LNCaP clone FGC (cell line): ENCODE results near the gene ASCL2.

ENCODE experiments used
- DNase-seq: peaks from one replicate; pipeline ENCODE4 v3.0.0-alpha.2; 2011; ENCODE audit warnings: low read depth
- H3K4me3 ChIP-seq: 2 replicates; pipeline ENCODE4 v1.5.1; 2011; ENCODE audit warnings: mild to moderate bottlenecking, low read depth, low read length, control low read depth
- TF ChIP-seq, protein P1 (sequence below): IDR thresholded peaks from 2 replicates; pipeline ENCODE4 v1.5.1; 2012; ENCODE audit warnings: mild to moderate bottlenecking; ENCODE audit not compliant: control insufficient read depth, insufficient read depth; ENCODE audit errors: extremely low read depth

ASCL2 gene

DNA sequence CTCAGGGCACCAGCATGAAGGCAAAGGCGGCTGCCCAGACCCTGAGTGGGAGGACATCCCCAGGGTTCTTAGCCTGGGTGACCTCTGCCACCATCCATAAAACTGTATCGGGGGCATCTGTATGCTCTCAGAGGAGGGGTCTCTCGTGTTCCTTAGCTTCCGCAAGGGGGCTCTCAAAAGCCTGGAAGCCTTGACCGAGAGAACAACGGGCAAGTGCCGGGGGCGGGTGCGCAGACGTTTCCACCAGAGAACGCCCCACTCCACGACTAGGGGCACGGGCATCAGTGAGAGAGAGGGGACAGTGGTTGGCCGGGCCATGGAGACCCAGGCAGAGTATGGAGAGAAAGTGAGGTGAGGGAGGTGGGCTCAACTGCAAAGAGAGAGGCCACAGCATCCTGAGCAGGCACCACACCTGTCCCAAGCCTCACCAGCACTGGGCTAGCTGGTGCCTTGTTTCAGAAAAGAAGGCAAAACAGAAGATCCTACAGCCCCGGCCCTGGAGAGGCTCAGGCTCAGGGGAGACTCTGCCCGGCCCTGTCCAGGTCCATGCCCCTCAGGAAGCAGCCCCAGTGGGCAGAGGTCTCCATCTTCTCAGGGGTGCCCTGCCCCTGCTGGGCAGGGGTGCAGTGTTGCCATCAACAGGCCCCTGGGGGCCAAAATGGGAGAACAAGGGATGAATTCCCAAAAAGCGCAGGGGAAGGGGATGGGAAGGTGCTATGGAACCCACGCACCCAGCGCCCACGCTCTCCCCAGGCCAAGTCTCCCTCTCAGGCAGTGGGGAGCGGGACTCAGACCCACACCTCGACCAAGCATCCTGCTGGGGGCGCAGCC, 37.3 kb upstream of the ASCL2 start:
- no peak for DNase-seq
- TF ChIP-seq, protein P1, sequence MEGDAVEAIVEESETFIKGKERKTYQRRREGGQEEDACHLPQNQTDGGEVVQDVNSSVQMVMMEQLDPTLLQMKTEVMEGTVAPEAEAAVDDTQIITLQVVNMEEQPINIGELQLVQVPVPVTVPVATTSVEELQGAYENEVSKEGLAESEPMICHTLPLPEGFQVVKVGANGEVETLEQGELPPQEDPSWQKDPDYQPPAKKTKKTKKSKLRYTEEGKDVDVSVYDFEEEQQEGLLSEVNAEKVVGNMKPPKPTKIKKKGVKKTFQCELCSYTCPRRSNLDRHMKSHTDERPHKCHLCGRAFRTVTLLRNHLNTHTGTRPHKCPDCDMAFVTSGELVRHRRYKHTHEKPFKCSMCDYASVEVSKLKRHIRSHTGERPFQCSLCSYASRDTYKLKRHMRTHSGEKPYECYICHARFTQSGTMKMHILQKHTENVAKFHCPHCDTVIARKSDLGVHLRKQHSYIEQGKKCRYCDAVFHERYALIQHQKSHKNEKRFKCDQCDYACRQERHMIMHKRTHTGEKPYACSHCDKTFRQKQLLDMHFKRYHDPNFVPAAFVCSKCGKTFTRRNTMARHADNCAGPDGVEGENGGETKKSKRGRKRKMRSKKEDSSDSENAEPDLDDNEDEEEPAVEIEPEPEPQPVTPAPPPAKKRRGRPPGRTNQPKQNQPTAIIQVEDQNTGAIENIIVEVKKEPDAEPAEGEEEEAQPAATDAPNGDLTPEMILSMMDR, result no peak
- H3K4me3 ChIP-seq, result no peak overlapping the region

DNA sequence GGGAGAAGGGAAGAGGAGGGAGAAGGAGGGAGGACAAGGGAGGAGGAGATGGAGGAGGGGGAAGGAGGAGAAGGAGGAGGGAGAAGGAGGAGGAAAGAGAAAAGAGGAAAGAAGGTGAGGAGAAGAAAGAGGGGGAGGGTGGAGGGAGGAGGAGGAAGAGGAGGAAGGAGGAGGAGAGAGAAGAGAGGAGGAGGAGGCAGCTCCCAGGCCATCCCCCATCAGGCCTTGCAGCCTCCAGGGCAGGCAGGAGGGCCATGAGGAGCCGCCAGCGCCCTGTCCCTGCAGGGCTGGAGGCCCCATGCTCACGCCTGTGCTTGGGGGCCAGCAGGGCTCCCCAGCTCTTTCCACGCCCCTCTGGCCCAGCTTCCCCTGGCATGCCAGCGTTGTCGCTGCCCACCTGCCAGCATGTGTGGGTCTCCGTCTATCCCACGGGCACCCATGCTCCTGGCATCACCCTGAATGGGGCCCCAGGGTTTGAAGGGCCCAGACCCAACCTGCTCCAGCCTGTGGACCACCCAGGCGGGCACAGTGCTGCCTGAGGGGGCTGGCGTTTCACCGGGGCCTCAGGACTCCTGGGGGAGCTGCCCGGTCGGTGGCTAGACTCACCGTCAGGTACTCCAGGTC, 36.6 kb upstream of the ASCL2 start:
- H3K4me3 ChIP-seq, result no peak overlapping the region
- DNase-seq, result no peak
- TF ChIP-seq, protein P1, result no peak

DNA sequence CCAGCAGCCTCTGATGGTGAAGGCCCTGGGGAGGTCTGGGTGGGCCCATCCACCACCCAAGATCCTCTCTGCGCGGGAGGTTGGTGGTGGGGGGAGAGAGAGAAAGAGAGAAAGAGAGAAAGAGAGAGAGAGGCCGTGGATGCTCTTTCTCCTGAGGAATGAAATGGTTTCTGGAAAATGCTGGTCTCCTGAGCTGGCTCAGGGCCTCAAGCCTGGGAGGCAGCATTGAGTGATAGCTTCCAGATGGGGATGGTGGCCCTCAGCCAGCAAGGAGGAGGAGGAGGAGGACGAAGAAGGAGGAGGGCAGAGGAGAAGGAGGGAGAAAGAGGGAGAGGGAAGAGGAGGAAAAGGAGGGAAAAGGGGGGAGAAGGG, 36.0 kb upstream of the ASCL2 start:
- no peak overlapping the region for H3K4me3 ChIP-seq
- no peak for DNase-seq
- TF ChIP-seq, protein P1, result no peak

DNA sequence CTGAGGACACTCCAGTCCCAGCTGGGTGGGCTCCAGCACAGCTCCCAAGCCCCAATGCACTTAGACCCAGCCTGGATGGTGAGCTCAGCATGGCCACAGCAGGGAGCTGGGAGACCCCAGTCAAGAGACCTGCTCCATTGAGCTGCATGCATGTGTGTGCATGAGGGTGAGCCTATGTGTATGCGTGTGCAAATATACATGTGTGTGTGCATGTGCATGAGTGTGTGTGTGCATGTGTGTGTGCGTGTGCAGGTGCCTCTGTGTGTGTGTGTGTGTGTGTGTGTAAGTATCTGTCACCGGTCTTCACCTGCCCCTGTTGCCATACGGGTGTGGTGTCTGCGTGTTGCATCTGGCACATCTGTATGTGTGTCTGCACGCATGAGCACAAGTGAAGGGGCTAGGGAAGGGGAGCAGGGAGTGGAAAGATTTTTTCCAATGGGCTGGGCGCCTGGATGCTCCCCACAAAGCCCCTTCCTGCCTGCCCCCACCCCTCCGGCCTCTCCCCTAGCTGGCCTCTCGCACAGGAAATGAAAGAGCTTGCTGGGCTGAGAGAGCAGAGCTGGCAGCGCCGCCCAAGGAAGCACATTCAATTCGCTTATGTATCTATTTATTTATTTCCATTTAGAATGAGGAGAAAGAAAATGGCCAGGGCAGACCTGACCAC, 35.5 kb upstream of the ASCL2 start:
- DNase-seq, result no peak
- TF ChIP-seq, protein P1, result no peak
- H3K4me3 ChIP-seq, result no peak overlapping the region

DNA sequence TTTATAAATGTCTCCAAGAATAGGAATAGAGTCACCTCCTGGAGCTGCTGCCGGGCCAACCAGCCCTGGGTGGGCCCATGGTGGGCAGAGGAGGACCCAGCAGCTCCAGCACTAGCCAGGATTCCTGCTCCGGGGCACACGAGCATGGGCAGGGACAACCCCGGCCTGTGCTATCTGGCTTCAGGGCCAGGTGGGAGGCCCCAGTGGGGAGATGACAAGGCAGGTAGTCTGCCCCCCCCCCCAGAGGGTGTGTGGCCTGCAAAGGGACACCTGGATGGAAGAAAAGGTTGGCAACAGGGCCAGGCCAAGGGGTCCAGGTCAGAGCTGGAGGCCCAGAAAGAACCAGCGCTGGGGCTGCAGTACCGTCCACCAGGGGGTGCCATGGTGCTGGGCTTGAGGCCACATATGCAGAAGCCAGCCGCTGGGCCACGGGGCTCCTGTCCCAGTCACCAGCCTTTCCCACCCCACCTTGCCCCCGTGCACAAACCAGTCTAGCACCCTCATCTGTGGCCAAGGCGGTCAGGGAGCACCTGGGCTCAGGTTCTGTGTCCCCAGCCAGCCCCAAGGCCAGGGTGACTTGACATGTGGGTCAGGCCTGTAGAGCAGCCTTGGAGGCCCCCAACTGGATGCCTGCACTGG, 34.9 kb upstream of the ASCL2 start:
- H3K4me3 ChIP-seq, result no peak overlapping the region
- DNase-seq, result no peak

DNA sequence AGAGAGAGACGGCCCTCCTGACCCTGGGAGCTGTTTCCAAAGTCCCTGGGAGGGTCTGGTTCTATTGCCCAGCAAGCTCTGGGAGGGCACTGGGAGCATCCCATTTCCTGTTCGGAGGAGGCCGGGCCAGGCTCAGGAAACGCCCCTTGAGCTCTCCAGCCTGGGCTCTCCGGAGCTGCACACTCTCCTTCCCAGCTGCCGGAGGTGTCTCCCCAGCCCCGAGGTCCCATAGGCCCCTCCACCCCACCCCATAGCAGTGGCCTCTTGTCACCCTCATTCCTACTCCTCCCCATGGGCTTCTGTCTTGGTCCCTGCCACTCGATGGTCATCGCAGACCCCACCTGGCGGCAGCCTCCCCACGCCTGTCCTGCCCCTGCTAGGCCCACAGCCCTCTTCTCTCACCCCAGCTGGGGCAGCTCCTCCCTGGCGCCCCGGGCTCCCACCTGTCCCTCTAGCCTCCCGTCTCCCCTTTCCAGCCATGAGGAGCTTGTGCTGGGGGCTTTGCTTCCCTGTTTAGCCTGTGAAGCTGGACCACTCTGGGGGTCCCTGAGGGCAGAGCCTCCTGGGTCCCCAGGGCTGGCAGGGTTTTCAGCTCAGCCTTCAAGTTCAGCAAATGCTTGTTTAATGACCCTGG, 34.2 kb upstream of the ASCL2 start:
- H3K4me3 ChIP-seq, result no peak overlapping the region
- TF ChIP-seq, protein P1, result no peak

More for the DNA sequence above, 34.9 kb upstream of the ASCL2 start:
- TF ChIP-seq, protein P1, result peak; percentile 85

More for the DNA sequence above, 34.2 kb upstream of the ASCL2 start:
- no peak for DNase-seq
